K562 (cell line): ENCODE measurements around the gene CD19.

Experiments used
- BDP1 ChIP-seq: IDR thresholded peaks from 3 replicates; pipeline ENCODE4 v1.6.1; 2011; ENCODE audit not compliant: insufficient read length, insufficient read depth
- FOXM1 ChIP-seq, 2 experiments: fragments of 450-650 bp in 1 of 2; sonication (generic) in 1 of 2; formaldehyde crosslinking in 1 of 2; IDR thresholded peaks; 2 replicates each; pipeline versions ENCODE4 v1.6.1 to v1.9.0; 2017 to 2022; ENCODE audit warnings: low read depth in 2 of 2, mild to moderate bottlenecking in 2 of 2, missing genetic modification reagents in 1 of 2, moderate library complexity in 1 of 2
- LARP7 ChIP-seq: fragments of 450-650 bp; IDR thresholded peaks from 2 replicates; pipeline ENCODE4 v1.6.1; 2016
- NR2C2 ChIP-seq, 2 experiments: fragments of 200-800 bp in 1 of 2; sonication (Bioruptor generic) in 1 of 2; sonication (generic) in 1 of 2; formaldehyde crosslinking in 1 of 2; IDR thresholded peaks; 2 replicates each; pipeline versions ENCODE4 v1.6.1 to v1.8.0; 2016 to 2022; ENCODE audit warnings: mild to moderate bottlenecking in 1 of 2, missing compliant biosample characterization in 1 of 2, missing genetic modification characterization in 1 of 2, missing genetic modification reagents in 1 of 2
- SP2 ChIP-seq: IDR thresholded peaks from 2 replicates; pipeline ENCODE4 v1.6.1; 2011; ENCODE audit warnings: mild to moderate bottlenecking, low read depth, low read length, moderate library complexity; ENCODE audit not compliant: poor library complexity, severe bottlenecking; ENCODE audit errors: extremely low read depth
- SRSF7 ChIP-seq: fragments of 200-400 bp; formaldehyde crosslinking; optimal IDR thresholded peaks from 2 replicates; pipeline ENCODE3; 2017; ENCODE audit warnings: mild to moderate bottlenecking, low read depth, low read length
- TAF1 ChIP-seq: IDR thresholded peaks from 2 replicates; pipeline ENCODE4 v1.6.1; 2011; ENCODE audit warnings: mild to moderate bottlenecking, low read length, moderate library complexity; ENCODE audit not compliant: insufficient read depth, control insufficient read depth, severe bottlenecking; ENCODE audit errors: extremely low read depth
- U2AF1 ChIP-seq: fragments of 200-400 bp; formaldehyde crosslinking; optimal IDR thresholded peaks from 2 replicates; pipeline ENCODE3; 2017; ENCODE audit warnings: mild to moderate bottlenecking, low read depth, low read length, moderate library complexity
- XRCC4 ChIP-seq: IDR thresholded peaks from one replicate; pipeline ENCODE4 v1.6.1; 2011; ENCODE audit not compliant: insufficient read depth, insufficient read length; ENCODE audit errors: extremely low read depth
- ZNF24 ChIP-seq: fragments of 450-650 bp; IDR thresholded peaks from 2 replicates; pipeline ENCODE4 v1.6.1; 2016
- ZNF589 ChIP-seq: fragments of 200-800 bp; sonication (Bioruptor generic); IDR thresholded peaks from 2 replicates; pipeline ENCODE4 v1.6.1; 2016; ENCODE audit warnings: low read depth, missing genetic modification characterization, missing compliant biosample characterization
- TF ChIP-seq, protein P1 (sequence below): IDR thresholded peaks from 3 replicates; pipeline ENCODE4 v1.6.1; 2011; ENCODE audit warnings: borderline replicate concordance, mild to moderate bottlenecking; ENCODE audit not compliant: insufficient read length, insufficient read depth
- TF ChIP-seq, protein P2 (sequence below), 3 experiments: IDR thresholded peaks in 2 of 3; conservative IDR thresholded peaks in 1 of 3; 2 replicates each; pipeline ENCODE4 v1.5.1; 2011 to 2012; ENCODE audit warnings: low read length in 3 of 3, mild to moderate bottlenecking in 3 of 3, control low read depth in 2 of 3, improper control_type of control experiment in 1 of 3, inconsistent platforms in 1 of 3, low read depth in 1 of 3, mixed read lengths in 1 of 3, moderate library complexity in 1 of 3; ENCODE audit not compliant: insufficient read depth in 2 of 3
- TF ChIP-seq, protein P3 (sequence below): sonication (generic); formaldehyde crosslinking; IDR thresholded peaks from 2 replicates; pipeline ENCODE4 v1.8.1; 2023; ENCODE audit warnings: mild to moderate bottlenecking, missing genetic modification reagents

DNA sequence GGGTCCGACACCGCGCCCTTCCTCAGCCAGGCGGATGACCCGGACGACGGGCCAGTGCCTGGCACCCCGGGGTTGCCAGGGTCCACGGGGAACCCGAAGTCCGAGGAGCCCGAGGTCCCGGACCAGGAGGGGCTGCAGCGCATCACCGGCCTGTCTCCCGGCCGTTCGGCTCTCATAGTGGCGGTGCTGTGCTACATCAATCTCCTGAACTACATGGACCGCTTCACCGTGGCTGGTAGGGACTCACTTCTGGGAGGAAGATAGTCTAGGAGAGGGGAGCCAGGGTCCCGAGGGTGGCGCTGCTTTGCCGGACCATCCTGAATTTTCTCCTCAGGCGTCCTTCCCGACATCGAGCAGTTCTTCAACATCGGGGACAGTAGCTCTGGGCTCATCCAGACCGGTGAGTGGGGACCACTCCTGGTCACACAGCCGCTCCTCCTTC lies 43.4 kb downstream of the CD19 start:
- TF ChIP-seq BDP1 = no peak
- TF ChIP-seq ZNF24 = no peak
- TF ChIP-seq XRCC4 = no peak
- TF ChIP-seq, protein P1, sequence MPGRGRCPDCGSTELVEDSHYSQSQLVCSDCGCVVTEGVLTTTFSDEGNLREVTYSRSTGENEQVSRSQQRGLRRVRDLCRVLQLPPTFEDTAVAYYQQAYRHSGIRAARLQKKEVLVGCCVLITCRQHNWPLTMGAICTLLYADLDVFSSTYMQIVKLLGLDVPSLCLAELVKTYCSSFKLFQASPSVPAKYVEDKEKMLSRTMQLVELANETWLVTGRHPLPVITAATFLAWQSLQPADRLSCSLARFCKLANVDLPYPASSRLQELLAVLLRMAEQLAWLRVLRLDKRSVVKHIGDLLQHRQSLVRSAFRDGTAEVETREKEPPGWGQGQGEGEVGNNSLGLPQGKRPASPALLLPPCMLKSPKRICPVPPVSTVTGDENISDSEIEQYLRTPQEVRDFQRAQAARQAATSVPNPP = no peak
- no peak for TF ChIP-seq LARP7
- no peak for TF ChIP-seq SP2
- no peak for TF ChIP-seq ZNF589
- no peak for TF ChIP-seq U2AF1
- TF ChIP-seq, protein P2, sequence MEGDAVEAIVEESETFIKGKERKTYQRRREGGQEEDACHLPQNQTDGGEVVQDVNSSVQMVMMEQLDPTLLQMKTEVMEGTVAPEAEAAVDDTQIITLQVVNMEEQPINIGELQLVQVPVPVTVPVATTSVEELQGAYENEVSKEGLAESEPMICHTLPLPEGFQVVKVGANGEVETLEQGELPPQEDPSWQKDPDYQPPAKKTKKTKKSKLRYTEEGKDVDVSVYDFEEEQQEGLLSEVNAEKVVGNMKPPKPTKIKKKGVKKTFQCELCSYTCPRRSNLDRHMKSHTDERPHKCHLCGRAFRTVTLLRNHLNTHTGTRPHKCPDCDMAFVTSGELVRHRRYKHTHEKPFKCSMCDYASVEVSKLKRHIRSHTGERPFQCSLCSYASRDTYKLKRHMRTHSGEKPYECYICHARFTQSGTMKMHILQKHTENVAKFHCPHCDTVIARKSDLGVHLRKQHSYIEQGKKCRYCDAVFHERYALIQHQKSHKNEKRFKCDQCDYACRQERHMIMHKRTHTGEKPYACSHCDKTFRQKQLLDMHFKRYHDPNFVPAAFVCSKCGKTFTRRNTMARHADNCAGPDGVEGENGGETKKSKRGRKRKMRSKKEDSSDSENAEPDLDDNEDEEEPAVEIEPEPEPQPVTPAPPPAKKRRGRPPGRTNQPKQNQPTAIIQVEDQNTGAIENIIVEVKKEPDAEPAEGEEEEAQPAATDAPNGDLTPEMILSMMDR (IDR thresholded peaks at IDR 0.05 in 2 of 3, conservative IDR thresholded peaks at IDR 0.05 in 1 of 3; ENCODE audit: insufficient read depth in 2 of 3, low read depth in 1 of 3, low read length in 3 of 3) = no peak
- no peak for TF ChIP-seq SRSF7
- TF ChIP-seq TAF1 = no peak
- TF ChIP-seq NR2C2 (CRISPR knock-in tag; IDR thresholded peaks at IDR 0.05) = no peak
- no peak for TF ChIP-seq NR2C2 (tag; IDR thresholded peaks at IDR 0.05)
- no peak for TF ChIP-seq FOXM1 (IDR thresholded peaks at IDR 0.05; ENCODE audit: low read depth)
- no peak; the same call in 1 of the 2 replicates for TF ChIP-seq FOXM1 (CRISPR knock-in tag; IDR thresholded peaks at IDR 0.05; ENCODE audit: low read depth)
- TF ChIP-seq, protein P3, sequence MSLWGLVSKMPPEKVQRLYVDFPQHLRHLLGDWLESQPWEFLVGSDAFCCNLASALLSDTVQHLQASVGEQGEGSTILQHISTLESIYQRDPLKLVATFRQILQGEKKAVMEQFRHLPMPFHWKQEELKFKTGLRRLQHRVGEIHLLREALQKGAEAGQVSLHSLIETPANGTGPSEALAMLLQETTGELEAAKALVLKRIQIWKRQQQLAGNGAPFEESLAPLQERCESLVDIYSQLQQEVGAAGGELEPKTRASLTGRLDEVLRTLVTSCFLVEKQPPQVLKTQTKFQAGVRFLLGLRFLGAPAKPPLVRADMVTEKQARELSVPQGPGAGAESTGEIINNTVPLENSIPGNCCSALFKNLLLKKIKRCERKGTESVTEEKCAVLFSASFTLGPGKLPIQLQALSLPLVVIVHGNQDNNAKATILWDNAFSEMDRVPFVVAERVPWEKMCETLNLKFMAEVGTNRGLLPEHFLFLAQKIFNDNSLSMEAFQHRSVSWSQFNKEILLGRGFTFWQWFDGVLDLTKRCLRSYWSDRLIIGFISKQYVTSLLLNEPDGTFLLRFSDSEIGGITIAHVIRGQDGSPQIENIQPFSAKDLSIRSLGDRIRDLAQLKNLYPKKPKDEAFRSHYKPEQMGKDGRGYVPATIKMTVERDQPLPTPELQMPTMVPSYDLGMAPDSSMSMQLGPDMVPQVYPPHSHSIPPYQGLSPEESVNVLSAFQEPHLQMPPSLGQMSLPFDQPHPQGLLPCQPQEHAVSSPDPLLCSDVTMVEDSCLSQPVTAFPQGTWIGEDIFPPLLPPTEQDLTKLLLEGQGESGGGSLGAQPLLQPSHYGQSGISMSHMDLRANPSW = no peak
